Activated B cell treated with CpG ODN at 0.5 μM for 24 hours (primary cell): ENCODE measurements around the gene TMEM30B. TPM values are rescaled to one million over a fixed set of nuclear protein-coding genes. Genes with fewer than 3 reads are reported as not detected.

Experiments used
- ATAC-seq: fragments of 200-7000 bp; cut with Tn5 transposase; one replicate; pipeline ENCODE4 v1.10.0; 2021; ENCODE audit warnings: low read depth, mild to moderate bottlenecking, moderate library complexity
- CTCF ChIA-PET: fragments of 350-600 bp; sonication (Branson Sonifier 250); formaldehyde crosslinking; loops from one replicate; lab custom pipeline; 2021; ENCODE audit warnings: antibody characterized with exemption; lab: Charles Lee
- POLR2A ChIA-PET: fragments of 350-600 bp; sonication (Branson Sonifier 250); formaldehyde crosslinking; loops from one replicate; lab custom pipeline; 2021; ENCODE audit warnings: antibody characterized with exemption; lab: Charles Lee
- DNase-seq: peaks from one replicate; pipeline ENCODE4 v3.0.0; 2022
- H3K27ac Mint-ChIP-seq: one replicate; pipeline ENCODE4 v1.8.0; 2020; ENCODE audit warnings: mixed read lengths
- H3K27me3 Mint-ChIP-seq: one replicate; pipeline ENCODE4 v1.8.0; 2021; ENCODE audit warnings: mixed read lengths
- H3K36me3 Mint-ChIP-seq: one replicate; pipeline ENCODE4 v1.8.0; 2021; ENCODE audit warnings: low read depth, mixed read lengths
- H3K4me1 Mint-ChIP-seq: one replicate; pipeline ENCODE4 v1.8.0; 2021; ENCODE audit warnings: mixed read lengths
- H3K4me3 Mint-ChIP-seq: one replicate; pipeline ENCODE4 v1.8.0; 2020; ENCODE audit warnings: mild to moderate bottlenecking, mixed read lengths
- H3K9me3 Mint-ChIP-seq: one replicate; pipeline ENCODE4 v1.8.0; 2020; ENCODE audit warnings: mixed read lengths
- CTCF ChIP-seq: fragments of 200-600 bp; IDR thresholded peaks from one replicate; pipeline ENCODE4 v1.8.0; 2022; ENCODE audit warnings: antibody characterized with exemption, mild to moderate bottlenecking
- intact Hi-C: fragments of 100-400 bp; cut with micrococcal nuclease; formaldehyde crosslinking; loops from one replicate; pipeline ENCODE4 v1.15.1; 2024
- total RNA-seq: library from RNA; stranded (reverse); gene quantifications from 2 replicates; pipeline ENCODE4 v1.2.3, GENCODE V29; 2022

Gene TMEM30B
- total RNA-seq, 1 donor from 2014 or later, result not detected

- POLR2A ChIA-PET, result no interaction called here
- DNase-seq (no peak), ATAC-seq (no peak)
- H3K27me3 Mint-ChIP-seq, result peaks cover 6% of the 10 kb centered on the region
- CTCF ChIA-PET, result no interaction called here
- H3K4me3 Mint-ChIP-seq, result no peak overlapping the region
- H3K4me1 Mint-ChIP-seq, result peaks cover 24% of the 10 kb centered on the region
- no peak overlapping the region for H3K27ac Mint-ChIP-seq
- intact Hi-C loops, result loop anchor here (5.0 to 10.0 kb wide), 2 partner anchors 428 to 790 kb away; no protein-coding TSS in a partner anchor
- no peaks in the 10 kb centered on the region for H3K9me3 Mint-ChIP-seq
- H3K36me3 Mint-ChIP-seq, result no peaks in the 10 kb centered on the region
- no peak for TF ChIP-seq CTCF
Measured at GRCh38 chr14:61326847-61327246, 45.7 kb upstream of the TMEM30B start.

GRCh38 chr14:61326146-61326545, 45.0 kb upstream of the TMEM30B start:
- intact Hi-C loops, result loop anchor here (5.0 to 10.0 kb wide), 2 partner anchors 429 to 791 kb away; no protein-coding TSS in a partner anchor
- H3K27me3 Mint-ChIP-seq, result peaks cover 6% of the 10 kb centered on the region
- no peak for TF ChIP-seq CTCF
- H3K4me3 Mint-ChIP-seq, result no peak overlapping the region
- CTCF ChIA-PET, result no interaction called here
- H3K9me3 Mint-ChIP-seq, result no peaks in the 10 kb centered on the region
- ATAC-seq (no peak), DNase-seq (no peak)
- H3K27ac Mint-ChIP-seq, result no peak overlapping the region
- no peaks in the 10 kb centered on the region for H3K36me3 Mint-ChIP-seq
- POLR2A ChIA-PET, result no interaction called here
- peaks cover 26% of the 10 kb centered on the region for H3K4me1 Mint-ChIP-seq

- Mint-ChIP-seq H3K27ac (no peak overlapping the region), H3K4me3 (no peak overlapping the region), H3K36me3 (no peaks in the 10 kb centered on the region), H3K9me3 (no peaks in the 10 kb centered on the region), H3K27me3 (peaks cover 6% of the 10 kb centered on the region), H3K4me1 (peaks cover 29% of the 10 kb centered on the region)
- no peak for DNase-seq
- TF ChIP-seq CTCF, result no peak
- ChIA-PET POLR2A (no interaction called here), CTCF (no interaction called here)
- intact Hi-C loops, result loop anchor here (5.0 to 10.0 kb wide), 2 partner anchors 430 to 792 kb away; no protein-coding TSS in a partner anchor
- ATAC-seq, result no peak
Measured at GRCh38 chr14:61325166-61325565, 44.0 kb upstream of the TMEM30B start.

GRCh38 chr14:61323970-61324369, 42.8 kb upstream of the TMEM30B start:
- H3K9me3 Mint-ChIP-seq, result no peaks in the 10 kb centered on the region
- DNase-seq (no peak), ATAC-seq (no peak)
- H3K4me1 Mint-ChIP-seq, result peaks cover 20% of the 10 kb centered on the region
- POLR2A ChIA-PET, result no interaction called here
- CTCF ChIA-PET, result no interaction called here
- no peaks in the 10 kb centered on the region for H3K36me3 Mint-ChIP-seq
- H3K27ac Mint-ChIP-seq, result no peak overlapping the region
- H3K4me3 Mint-ChIP-seq, result no peak overlapping the region
- intact Hi-C loops, result loop anchor here (2.0 to 10.0 kb wide), 3 partner anchors 65 to 431 kb away; no protein-coding TSS in a partner anchor
- H3K27me3 Mint-ChIP-seq, result peaks cover 6% of the 10 kb centered on the region
- no peak for TF ChIP-seq CTCF

- H3K27me3 Mint-ChIP-seq, result peaks cover 6% of the 10 kb centered on the region
- intact Hi-C loops, result loop anchor here (2.0 to 10.0 kb wide), 3 partner anchors 66 to 432 kb away; no protein-coding TSS in a partner anchor
- ChIA-PET POLR2A (no interaction called here), CTCF (no interaction called here)
- no peak for TF ChIP-seq CTCF
- H3K4me1 Mint-ChIP-seq, result peaks cover 17% of the 10 kb centered on the region
- ATAC-seq (no peak), DNase-seq (no peak)
- H3K36me3 Mint-ChIP-seq, result no peaks in the 10 kb centered on the region
- peak overlapping the region; percentile 47 for H3K27ac Mint-ChIP-seq
- H3K9me3 Mint-ChIP-seq, result no peaks in the 10 kb centered on the region
- H3K4me3 Mint-ChIP-seq, result peak overlapping the region; percentile 87
Measured at GRCh38 chr14:61322799-61323290, 41.7 kb upstream of the TMEM30B start.
